GM18861 (cell line): ENCODE results near the gene EMX1.

Experiments used
- ATAC-seq: cut with Tn5 transposase; IDR thresholded peaks from one replicate; pipeline ENCODE4 v1.9.1; 2021; ENCODE audit not compliant: unreplicated experiment

The EMX1 gene

GRCh38 chr2:72956050-72956395 is 38.7 kb downstream of the EMX1 start:
- ATAC-seq: no peak

GRCh38 chr2:72956936-72957335 is 39.6 kb downstream of the EMX1 start:
- no peak for ATAC-seq

- ATAC-seq: no peak
Measured at GRCh38 chr2:72958542-72959385, 41.4 kb downstream of the EMX1 start.

- no peak for ATAC-seq
Measured at GRCh38 chr2:72959554-72959953, 42.2 kb downstream of the EMX1 start.

- no peak for ATAC-seq
Measured at GRCh38 chr2:72959995-72960981, 43.0 kb downstream of the EMX1 start.

- ATAC-seq: no peak
Measured at GRCh38 chr2:72961036-72961720, 43.9 kb downstream of the EMX1 start.

GRCh38 chr2:72961853-72962468 is 44.6 kb downstream of the EMX1 start:
- ATAC-seq: no peak

- no peak for ATAC-seq
Measured at GRCh38 chr2:72962911-72963310, 45.6 kb downstream of the EMX1 start.

- no peak for ATAC-seq
Measured at GRCh38 chr2:72963423-72964145, 46.3 kb downstream of the EMX1 start.

- no peak for ATAC-seq
Measured at GRCh38 chr2:72964146-72964525, 46.8 kb downstream of the EMX1 start.

- ATAC-seq: no peak
Measured at GRCh38 chr2:72965016-72965415, 47.7 kb downstream of the EMX1 start.

- ATAC-seq: no peak
Measured at GRCh38 chr2:72965770-72966450, 48.6 kb downstream of the EMX1 start.

- ATAC-seq: no peak
Measured at GRCh38 chr2:72968286-72968685, 51.0 kb downstream of the EMX1 start.

- no peak for ATAC-seq
Measured at GRCh38 chr2:72969706-72970105, 52.4 kb downstream of the EMX1 start.

GRCh38 chr2:72971036-72971435 is 53.7 kb downstream of the EMX1 start:
- no peak for ATAC-seq

- ATAC-seq: no peak
Measured at GRCh38 chr2:72972352-72973136, 55.2 kb downstream of the EMX1 start.

- no peak for ATAC-seq
Measured at GRCh38 chr2:72973137-72973535, 55.8 kb downstream of the EMX1 start.

- ATAC-seq: peak; percentile 88
Measured at GRCh38 chr2:72973566-72974435, 56.5 kb downstream of the EMX1 start.
